Astrocyte of the cerebellum (primary cell): ENCODE measurements around the gene PFDN4.

Experiments
- DNase-seq: peaks from one replicate; pipeline ENCODE4 v3.0.0-alpha.2; 2011; ENCODE audit warnings: low read depth
- H3K4me3 ChIP-seq: 2 replicates; pipeline ENCODE4 v1.5.1; 2011; ENCODE audit warnings: mild to moderate bottlenecking, low read depth, low read length, moderate library complexity
- CTCF ChIP-seq: IDR thresholded peaks from 2 replicates; pipeline ENCODE4 v1.5.1; 2012; ENCODE audit warnings: low read length, low read depth, moderate library complexity, mild to moderate bottlenecking; ENCODE audit errors: missing control alignments
- in situ Hi-C: cut with HindIII; loops from 2 replicates; pipeline ENCODE4 v1.10.0; 2017; ENCODE audit warnings: low sequenced_read_pairs

Gene PFDN4

DNA sequence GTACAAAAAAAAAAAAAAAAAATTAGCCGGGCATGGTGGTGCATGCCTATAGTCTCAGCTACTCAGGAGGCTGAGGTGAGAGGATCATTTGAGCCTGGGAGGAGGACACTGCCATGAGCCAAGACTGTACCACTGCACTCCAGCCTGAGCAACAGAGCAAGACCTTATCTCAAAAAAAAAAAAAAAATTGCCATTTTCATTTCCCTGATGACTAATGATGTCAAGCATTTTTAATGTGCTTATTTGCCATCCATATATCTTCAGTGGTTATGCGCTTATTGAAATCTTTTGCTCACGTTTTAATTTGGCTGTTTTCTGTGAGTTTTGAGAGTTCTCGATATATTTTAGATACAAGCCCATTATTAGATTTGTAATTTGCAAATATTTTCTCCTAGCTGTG is 46.7 kb downstream of the PFDN4 start:
- no peak for DNase-seq
- TF ChIP-seq CTCF, result no peak
- in situ Hi-C loops, result no loop called here
- no peak overlapping the region for H3K4me3 ChIP-seq

GRCh38 chr20:54255157-54255556 is 47.3 kb downstream of the PFDN4 start:
- no peak for TF ChIP-seq CTCF

GRCh38 chr20:54256202-54256601 is 48.3 kb downstream of the PFDN4 start:
- no peak for DNase-seq
- H3K4me3 ChIP-seq, result no peak overlapping the region
- in situ Hi-C loops, result loop anchor here (5.0 kb wide), 1 partner anchor 39 kb away; no protein-coding TSS in a partner anchor
- no peak for TF ChIP-seq CTCF

More at GRCh38 chr20:54255157-54255556, 47.3 kb downstream of the PFDN4 start:
- no peak for DNase-seq
- no peak overlapping the region for H3K4me3 ChIP-seq
- in situ Hi-C loops, result loop anchor here (5.0 kb wide), 1 partner anchor 38 kb away; no protein-coding TSS in a partner anchor

- no peak for TF ChIP-seq CTCF
- peak; percentile 89 for DNase-seq
- in situ Hi-C loops, result loop anchor here (5.0 kb wide), 1 partner anchor 40 kb away; no protein-coding TSS in a partner anchor
- no peak overlapping the region for H3K4me3 ChIP-seq
These were observed 49.4 kb downstream of the PFDN4 start for GRCh38 chr20:54257071-54257816.

- in situ Hi-C loops, result no loop called here
- DNase-seq, result no peak
- no peak overlapping the region for H3K4me3 ChIP-seq
- TF ChIP-seq CTCF, result no peak
These were observed 52.2 kb downstream of the PFDN4 start for GRCh38 chr20:54260116-54260515.

DNA sequence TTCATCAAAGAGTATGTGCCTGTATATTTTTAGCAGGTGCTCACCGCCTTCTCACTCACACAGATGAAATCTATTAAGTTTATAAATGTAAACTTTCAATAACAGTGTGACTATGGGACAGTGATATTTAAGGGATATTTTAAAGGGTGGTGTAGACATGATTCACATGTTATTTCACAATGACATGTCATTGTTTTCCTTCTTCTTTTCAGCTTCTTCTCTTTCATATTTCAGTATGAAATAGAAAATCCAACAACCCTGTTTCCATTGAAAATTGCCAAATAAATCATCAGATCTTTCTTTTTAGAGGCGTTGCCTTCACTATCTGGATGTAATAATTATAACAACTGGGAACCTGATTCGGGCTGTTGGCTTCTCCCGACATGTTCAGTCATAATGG is 54.8 kb downstream of the PFDN4 start:
- no peak for TF ChIP-seq CTCF
- in situ Hi-C loops, result no loop called here
- H3K4me3 ChIP-seq, result no peak overlapping the region
- no peak for DNase-seq
